Measurements from ENCODE around the gene MFAP1.
A peak's percentile ranks its signal among the peaks of the same experiment; 100 is the strongest.

Gene MFAP1

GRCh38 chr15:43776101-43776717, 48.3 kb downstream of the MFAP1 start:
- no peak for DNase-seq (ENCODE audit: low spot score)

GRCh38 chr15:43775411-43775965, 49.0 kb downstream of the MFAP1 start:
- no peak for DNase-seq (ENCODE audit: low spot score)

GRCh38 chr15:43774062-43774461, 50.4 kb downstream of the MFAP1 start:
- DNase-seq (ENCODE audit: low spot score), result no peak

- DNase-seq (ENCODE audit: low spot score), result no peak
Observed at GRCh38 chr15:43772624-43773023, 51.9 kb downstream of the MFAP1 start.

GRCh38 chr15:43771816-43772215, 52.7 kb downstream of the MFAP1 start:
- DNase-seq (ENCODE audit: low spot score), result no peak

- DNase-seq (ENCODE audit: low spot score), result peak; percentile 61
Observed at GRCh38 chr15:43769584-43770228, 54.8 kb downstream of the MFAP1 start.

GRCh38 chr15:43763819-43764446, 60.6 kb downstream of the MFAP1 start:
- DNase-seq (ENCODE audit: low spot score), result no peak

GRCh38 chr15:43762824-43763223, 61.7 kb downstream of the MFAP1 start:
- no peak for DNase-seq (ENCODE audit: low spot score)

All from kidney capillary endothelial cell (primary cell).